DMS114 treated with DMSO at 0.1 percent for 48 hours (cell line): ENCODE results near the gene HIVEP3.
"Not testable (repeated sequence)": the region's sequence is repeated elsewhere in the genome, so short reads cannot be mapped to it uniquely, and the experiment has no call there.

Experiments used
- DNase-seq: peaks from one replicate; lab custom pipeline; 2025; ENCODE audit not compliant: unreplicated experiment; lab: John Stamatoyannopoulos, UW

Gene HIVEP3

DNA sequence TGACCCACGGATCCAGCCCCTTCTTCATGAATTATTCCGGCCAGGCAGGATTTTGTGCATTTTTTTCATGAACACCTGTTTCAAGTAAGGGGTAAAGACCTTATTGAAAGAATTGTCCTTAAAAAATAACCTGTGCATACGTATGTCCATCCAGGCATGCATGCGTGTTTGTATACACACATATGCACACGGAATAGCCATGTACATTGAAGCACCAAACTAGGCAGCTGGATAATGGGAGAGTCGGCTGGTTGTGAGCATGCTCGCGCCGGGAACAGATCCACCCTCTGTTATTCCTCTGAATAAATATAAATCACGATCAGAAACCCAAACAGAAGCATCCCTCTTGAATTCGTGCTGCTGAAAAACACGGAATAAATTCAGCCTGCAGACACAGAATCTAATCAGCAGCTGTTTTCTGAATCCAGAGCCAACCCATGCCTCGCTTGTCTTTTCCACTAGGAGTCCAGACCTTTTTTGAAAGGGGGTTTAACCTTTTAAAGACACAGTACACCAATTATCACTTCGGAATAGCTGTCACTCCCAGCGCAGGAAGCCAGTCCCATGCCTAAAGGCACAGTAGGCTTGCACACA, at the start of gene HIVEP3:
Gene HIVEP3 (minus strand): TSS at position 473 of the 594 bp plus-strand sequence.
- peak; percentile 79 for DNase-seq

DNA sequence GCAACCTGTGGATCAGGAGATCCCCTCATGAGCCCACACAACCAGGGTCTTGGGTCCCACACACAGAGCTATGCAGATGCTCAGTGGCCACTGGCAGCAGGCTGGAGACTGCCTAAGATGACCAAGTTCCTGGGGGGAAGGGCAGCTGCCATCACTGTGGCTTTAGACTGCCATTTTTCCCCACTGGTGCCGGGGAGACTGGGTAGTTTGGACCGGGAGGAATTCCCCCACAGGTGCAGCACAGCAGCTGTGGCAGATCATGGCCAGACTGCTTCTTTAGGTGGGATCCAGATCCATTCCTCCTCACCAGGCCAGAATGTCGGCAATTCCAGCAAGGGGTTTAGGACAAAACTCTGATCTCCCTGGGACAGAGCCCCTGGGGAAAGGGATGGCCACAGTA, 45.7 kb upstream of the HIVEP3 start:
- no peak for DNase-seq

DNA sequence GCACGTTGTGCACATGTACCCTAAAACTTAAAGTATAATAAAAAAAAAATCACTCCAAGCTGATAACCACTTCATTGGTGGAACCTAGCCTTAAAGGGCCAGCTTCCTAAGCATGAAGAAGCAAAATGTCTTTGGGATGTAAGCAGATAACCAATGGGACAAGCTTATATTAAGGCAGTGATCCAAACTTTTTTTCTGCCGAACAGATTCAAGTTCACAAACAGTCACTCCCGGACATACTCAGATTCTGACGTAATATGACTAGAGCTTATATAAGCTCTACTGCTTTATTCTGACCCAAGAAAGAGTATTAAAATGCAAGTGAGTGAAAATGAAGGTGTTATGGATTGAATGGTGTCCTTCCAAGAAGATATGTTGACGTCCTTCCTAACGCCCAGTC, 44.9 kb upstream of the HIVEP3 start:
- DNase-seq = no peak

DNA sequence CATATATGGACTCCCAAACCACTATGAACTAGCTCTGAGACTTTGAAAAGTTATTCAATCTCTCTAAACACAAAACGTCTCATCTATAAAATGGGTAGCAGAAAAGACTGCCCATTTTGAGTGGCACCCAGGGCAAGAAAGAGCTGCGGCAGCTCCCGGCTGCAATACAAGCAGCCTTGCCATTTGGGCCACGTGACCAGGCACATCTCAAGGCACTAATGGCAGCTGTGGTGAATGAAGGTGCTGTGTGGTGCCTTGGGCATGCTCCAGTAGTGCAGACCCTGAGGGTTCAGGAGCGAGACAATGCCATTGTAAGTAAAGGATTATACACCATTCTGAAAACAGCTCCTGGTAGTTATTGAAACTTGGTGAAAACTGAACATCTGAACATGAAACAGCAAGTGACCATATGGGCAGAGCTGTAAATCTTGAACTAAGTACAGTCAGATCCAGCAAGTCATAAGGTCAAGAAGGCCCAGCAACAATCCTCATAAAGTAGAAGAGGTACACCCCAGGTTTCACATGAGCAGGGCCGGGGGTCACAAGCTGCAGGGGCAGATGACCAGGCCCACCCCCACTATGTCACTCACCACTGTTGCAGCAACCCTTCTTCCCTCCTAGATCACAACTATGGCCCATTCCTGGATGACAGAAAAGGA, 39.4 kb upstream of the HIVEP3 start:
- no peak for DNase-seq

DNA sequence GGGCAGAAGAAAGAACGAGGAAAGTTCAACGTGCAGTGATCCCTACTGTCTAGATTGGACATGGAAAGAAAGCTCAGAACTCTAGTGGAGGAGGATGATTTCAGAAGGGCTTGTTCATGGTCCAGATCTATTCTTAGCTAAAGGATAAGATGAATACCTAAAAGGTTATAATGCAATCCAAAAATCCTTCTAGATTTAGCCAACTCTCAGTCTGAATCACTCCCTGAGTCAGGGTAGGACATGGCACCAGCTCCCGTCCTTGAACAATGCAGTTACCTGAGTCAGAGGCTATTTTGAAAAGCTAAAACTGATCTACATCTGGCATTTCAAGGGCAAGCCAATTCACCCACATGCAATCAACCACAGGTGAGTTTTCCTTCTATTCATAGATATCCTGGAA, 38.8 kb upstream of the HIVEP3 start:
- DNase-seq = no peak

DNA sequence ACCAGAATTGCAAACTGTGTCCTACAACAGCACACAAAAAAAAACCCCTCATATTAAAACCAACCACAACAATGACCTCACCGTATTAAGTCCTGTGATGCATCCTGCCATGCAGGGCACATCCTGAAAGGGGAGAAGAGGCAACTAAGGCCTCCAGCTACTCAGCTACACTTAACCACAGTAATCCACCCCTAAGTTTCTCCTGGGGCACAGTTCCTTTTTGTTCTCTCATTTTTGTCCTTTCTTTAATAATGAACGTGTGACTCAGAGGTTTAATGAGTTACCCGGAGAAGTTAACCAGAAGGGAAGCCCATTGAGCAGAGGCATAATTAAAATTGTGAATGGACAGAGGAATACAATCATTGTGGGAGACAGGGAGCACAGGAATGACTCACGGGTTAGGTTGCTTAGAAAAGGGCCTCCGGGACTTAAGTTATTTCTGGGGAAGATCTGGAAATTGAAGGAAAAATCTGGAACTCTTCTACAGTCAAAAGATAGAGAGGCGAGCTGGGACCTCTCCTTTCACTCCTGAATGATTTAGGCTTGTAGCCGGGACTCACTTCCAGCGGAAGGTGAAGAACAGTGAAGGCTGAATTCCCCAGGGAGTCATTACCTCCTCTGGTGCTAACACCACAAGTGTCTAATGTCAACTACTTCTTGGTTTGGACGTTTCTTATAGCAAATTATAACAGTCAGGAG, 36.9 kb upstream of the HIVEP3 start:
- no peak for DNase-seq

DNA sequence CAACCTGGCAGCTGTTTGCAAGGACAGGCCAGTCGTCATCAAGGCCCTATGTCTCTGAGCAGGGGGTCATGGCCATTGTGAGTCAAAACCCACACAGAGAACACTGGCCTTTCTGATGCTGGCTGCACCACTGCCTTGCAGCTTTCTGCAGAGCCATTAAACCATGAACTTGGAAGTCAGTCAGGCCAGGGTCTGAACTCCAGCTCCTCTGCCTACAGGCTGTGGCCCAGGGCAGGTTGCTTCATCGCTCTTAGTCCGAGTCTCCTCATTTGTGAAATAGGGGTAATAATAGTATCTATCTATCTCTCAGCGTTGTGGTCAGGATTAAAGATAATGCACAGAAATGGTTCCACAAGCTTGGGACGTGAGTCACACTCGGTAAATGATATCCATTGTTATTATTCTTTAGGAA, 35.8 kb upstream of the HIVEP3 start:
- DNase-seq = no peak

DNA sequence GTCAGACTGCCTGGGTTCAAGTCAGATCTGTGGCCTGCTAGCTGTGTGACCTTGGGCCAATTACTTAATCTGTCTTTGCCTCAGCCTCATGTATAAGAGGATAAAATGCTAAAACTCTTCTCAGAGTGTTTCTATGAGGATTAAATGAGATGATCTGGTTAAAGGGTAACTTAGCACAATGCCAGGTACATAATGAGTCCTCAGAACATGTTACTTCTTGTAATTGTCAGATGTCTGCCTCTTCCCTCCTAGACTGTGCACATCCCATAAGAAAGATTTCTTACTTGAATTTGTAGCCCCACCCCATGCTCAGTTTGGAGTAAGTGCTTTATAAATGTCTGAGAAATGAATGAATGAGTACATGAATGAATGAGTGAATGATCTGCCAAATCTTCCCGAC, 34.6 kb upstream of the HIVEP3 start:
- no peak for DNase-seq

DNA sequence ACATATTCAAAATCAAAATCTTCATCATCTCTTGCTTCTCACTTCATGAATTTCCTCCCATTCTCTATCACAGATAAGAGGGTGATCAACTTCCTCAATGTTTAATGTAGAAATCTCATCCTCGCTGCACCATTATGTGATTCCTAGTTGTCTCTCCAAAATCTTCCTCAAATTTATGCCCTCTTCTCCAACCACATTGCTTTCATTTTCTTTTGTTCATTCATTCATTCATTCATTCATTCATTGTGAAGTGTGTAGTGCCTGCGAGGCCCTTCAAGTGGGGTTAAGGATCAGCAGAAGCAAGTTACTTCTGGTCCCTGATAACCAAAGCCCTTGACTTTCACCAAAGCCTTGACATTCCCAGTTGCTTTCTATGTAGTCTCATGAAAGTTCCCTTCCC, 33.5 kb upstream of the HIVEP3 start:
- no peak for DNase-seq

DNA sequence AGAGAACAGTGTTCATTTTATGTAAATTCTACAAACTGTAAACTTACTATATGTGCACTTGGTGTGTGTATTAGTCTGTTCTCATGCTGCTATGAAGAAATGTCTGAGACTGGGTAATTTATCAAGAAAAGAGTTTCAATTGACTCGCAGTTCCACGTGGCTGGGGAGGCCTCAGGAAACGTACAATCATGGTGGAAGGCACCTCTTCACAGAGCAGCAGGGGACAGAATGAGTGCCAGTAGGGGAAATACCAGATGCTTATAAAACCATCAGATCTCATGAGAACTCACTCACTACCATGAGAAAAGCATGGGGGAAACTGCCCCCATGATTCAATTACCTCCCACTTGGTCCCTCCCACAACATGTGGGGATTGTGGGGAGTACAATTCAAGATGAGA, 32.8 kb upstream of the HIVEP3 start:
- DNase-seq = not testable (repeated sequence)

DNA sequence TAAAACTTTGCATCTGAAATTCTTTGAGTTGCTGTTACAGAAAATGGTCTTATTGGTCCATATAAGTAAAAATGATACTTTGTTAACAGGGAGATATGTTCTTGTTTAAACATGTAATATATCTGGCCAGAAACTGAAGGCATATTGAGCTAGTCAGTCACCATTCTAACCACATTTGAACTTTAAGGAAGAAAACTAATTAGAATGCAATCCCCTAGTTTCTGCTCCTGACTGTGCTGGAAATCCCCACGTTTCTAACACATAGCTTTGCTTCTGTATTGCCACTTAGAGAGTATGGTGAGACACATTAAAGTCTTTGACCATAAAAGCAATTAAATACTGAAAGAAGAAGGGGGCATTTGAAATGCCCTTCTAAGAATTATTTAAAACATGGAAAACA, 32.1 kb upstream of the HIVEP3 start:
- DNase-seq = no peak

DNA sequence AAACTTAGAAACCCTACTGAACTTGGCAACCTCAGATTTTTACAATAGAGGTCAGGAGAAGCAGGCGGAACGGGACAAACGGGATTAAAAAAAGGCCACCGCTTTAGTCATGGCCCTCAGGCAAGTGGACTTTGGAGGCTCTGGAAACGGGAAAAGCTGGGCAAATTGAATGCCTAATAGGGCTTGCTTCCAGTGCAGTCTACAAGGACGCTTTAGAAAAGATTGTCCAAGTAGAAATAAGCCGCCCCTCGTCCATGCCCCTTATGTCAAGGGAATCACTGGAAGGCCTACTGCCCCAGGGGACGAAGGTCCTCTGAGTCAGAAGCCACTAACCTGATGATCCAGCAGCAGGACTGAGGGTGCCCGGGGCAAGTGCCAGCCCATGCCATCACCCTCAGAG, 27.2 kb upstream of the HIVEP3 start:
- not testable (repeated sequence) for DNase-seq

DNA sequence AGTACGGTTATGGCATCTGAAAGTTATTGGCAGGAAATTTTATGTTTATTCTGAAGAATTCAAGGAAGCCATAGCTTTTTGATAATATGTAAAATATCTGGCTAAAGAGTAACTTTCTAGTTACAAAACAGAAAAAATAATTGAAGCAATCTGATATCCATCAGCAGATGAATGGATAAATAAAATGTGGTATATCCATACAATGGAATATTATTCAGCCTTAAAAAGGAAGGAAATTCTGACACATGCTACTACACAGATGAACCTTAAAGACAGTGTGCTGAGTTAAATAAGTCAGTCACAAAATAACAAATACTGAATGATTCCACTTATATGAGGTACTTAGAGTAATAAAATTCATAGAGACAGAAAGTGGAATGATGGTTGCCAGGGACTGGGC, 25.0 kb upstream of the HIVEP3 start:
- no peak for DNase-seq

DNA sequence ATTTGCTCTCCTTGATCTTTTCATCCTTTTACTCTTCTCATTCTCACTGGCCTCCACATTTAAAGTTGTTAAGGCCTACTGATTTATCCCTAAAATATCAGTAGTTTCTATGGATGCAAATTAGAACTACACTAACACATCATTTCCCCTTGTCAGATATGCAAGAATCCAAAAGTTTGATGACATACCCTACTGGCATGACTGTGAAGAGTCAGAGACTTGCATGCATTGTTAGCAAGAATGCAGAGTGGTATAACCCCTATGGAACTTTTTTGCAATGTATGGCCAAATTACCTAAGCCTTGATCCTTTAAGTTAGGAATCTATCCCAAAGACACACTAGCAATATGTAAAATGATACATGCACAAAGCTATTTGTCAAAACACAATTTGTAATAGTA, 23.6 kb upstream of the HIVEP3 start:
- DNase-seq = no peak

DNA sequence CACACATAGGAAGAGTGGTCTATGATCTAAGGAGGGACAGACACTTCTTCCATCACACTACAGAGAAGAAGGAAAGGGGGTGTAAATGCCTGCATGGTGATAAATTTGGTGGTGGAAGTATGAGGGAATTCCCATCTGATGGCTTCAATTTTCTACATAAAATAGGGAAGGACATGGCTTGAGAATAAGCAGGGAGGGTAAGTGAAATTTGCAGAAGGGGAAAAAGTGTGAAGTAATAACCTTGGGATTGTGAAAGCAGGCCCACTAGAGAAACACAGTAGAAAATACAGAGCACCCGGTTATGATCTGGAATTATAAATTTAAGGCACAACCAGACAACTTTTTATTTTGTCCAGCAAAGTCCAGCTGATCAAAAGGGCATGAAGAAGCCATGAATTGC, 22.7 kb upstream of the HIVEP3 start:
- DNase-seq = no peak

DNA sequence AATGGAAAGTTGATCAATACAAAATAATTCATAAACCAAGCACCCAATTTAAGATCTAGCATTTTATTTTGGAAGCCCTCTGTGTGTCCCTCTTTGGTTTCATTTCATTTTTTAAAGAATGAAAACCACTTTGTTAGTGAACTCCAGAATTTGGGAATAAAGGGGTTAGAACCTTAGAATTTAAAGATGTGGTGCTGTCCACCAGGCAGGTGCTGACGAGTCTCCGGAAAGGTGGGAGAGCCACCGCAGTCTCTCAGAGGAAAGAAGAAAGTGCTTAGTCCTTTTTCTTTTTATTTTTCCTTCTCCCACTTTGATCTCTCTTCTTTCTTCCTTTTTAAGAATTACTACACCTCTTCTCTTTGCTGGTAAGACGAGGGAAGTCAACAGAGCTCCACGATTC, 20.5 kb upstream of the HIVEP3 start:
- DNase-seq = no peak

DNA sequence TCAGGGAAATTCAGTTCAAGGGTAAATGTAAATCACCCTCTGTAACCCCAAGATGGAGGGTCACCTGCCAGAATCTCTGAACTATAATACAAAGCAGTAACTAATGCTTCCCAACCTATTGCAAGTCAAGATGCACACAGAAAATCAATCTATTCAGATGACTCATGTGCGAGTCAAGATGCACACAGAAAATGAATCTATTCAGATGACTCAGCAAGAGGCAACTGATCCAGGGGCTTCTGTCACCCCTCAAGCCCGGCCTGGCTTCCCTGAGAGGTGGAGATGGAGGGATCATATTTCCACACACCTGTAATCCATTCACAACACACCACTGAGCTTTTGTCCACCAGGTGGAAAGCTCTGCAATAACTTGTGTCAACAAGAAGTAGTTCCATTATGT, 17.4 kb upstream of the HIVEP3 start:
- DNase-seq = no peak

DNA sequence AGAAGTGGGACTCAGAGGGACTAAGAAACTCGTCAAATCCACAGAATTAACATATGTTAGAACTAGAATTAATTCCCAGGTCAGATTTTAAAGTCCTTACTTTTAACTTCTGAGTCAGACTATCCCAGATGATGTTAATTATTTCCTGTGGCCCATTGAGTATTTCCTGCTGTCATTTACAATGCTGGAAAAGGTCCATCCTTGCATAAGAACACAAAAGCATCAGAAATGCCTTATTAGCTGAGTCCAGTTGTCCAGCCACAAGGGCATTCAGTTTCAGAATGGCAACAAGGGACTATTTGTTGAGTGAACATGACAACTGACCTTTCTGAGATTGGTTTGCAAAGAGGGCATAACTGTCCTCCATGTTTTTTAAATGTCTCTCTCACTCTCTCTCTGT, 16.5 kb upstream of the HIVEP3 start:
- no peak for DNase-seq

DNA sequence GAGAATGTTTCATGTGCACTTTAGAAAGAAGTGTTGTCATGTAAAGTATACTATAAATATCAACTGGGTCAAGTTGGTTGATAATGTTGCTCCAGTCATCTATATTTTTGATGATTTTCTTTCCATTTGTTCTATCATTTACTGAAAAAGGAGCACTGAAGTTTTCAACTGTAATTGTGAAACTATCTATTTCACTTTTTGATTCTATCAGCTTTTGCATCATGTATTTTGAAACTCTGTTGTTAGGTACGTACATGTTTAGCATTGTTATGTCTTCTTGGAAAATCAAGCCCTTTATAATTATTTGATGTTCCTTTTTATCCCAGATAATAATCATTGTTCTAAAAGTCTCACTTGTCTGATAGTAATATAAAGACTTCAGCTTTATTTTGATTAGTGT, 14.4 kb upstream of the HIVEP3 start:
- no peak for DNase-seq

DNA sequence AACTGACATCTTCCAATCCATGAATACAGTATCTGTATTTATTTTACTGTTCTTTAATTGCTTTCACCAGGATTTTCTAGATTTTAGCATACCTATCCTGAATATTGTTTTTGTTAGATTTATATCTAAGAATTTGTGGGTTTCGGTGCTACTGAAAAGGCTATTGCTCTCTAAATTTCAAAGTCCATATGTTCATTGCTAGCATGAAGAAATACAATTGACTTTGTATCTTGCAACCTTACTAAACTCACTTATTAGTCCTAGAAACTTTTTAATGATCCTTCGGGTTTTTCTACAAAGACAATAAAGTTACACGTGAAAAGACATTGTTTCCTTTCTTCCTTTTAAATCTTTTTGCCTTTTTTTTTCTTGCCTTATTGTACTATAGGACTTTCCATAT, 12.9 kb upstream of the HIVEP3 start:
- no peak for DNase-seq

DNA sequence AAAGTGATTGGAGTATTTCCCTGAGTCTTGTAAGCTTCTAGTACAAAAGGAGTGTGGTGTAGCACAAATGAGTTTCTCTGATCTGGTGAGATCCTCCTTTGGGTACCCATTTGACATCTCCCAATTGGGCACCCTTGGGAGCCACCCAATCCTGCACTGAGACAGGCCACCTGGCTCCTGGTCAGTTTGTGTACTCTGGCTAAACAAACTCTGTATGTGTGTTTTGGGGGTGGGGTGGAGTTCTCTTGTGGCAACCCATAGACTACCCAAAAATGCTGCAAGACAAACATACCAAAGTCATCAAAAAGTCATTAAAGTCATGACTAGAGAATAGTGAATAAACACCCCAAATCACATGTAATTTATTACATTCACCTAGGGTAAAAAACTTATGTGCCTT, 8.4 kb upstream of the HIVEP3 start:
- DNase-seq = no peak

DNA sequence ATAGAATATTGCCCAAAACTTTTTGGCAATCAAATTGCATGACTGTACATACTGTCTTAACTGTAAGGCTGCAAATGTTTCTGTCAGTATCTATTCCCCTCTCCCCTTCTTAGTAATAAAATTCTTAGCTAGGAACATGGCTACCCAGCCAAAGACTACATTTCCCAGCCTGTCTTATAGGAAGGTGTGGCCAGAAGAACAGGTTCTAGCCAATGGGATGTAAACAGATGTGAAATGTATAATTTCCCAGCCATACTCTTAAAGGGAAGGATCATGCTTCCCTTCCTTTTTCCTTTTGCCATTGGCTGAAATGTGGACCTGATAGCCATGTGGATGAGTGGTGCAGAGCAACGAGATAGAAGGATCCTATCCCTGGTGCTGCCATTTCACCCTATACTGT, 7.0 kb upstream of the HIVEP3 start:
- no peak for DNase-seq

DNA sequence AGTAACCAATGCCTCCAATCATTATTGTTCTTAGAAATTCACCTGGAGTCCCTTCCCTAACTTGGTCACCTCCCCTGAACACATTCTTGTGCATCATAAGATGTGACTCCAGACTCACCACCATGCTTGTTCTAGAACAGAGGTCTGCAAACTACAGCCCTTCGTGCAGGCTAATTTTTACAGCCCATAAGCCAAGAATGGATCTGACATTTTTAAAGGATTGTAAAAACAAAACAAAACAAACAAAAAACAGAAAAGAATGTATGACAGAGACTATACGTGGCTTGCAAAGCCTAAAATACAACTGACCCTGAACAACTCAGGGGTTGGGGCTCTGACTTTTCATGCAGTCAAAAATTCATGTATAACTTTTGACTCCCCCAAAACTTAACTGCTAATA, 6.2 kb upstream of the HIVEP3 start:
- DNase-seq = no peak
